GM18520 (cell line): ENCODE data around the gene SUGCT.

ENCODE experiments used
- ATAC-seq: cut with Tn5 transposase; IDR thresholded peaks from one replicate; pipeline ENCODE4 v1.9.1; 2021; ENCODE audit not compliant: unreplicated experiment

Gene SUGCT

GRCh38 chr7:40706829-40707228 lies 572.0 kb downstream of the SUGCT start:
- no peak for ATAC-seq

GRCh38 chr7:40709062-40709964 lies 574.5 kb downstream of the SUGCT start:
- peak; percentile 98 for ATAC-seq

- ATAC-seq, result no peak
Observed at GRCh38 chr7:40711706-40712105, 576.9 kb downstream of the SUGCT start.

- ATAC-seq, result no peak
Observed at GRCh38 chr7:40714363-40715052, 579.7 kb downstream of the SUGCT start.

GRCh38 chr7:40715053-40715430 lies 580.2 kb downstream of the SUGCT start:
- no peak for ATAC-seq

- ATAC-seq, result no peak
Observed at GRCh38 chr7:40716052-40716451, 581.2 kb downstream of the SUGCT start.

GRCh38 chr7:40717242-40717641 lies 582.4 kb downstream of the SUGCT start:
- ATAC-seq, result peak; percentile 61

GRCh38 chr7:40720416-40720815 lies 585.6 kb downstream of the SUGCT start:
- ATAC-seq, result no peak

GRCh38 chr7:40721342-40721949 lies 586.6 kb downstream of the SUGCT start:
- ATAC-seq, result no peak

GRCh38 chr7:40722242-40722641 lies 587.4 kb downstream of the SUGCT start:
- ATAC-seq, result no peak

GRCh38 chr7:40723829-40724228 lies 589.0 kb downstream of the SUGCT start:
- no peak for ATAC-seq

- no peak for ATAC-seq
Observed at GRCh38 chr7:40726559-40726958, 591.8 kb downstream of the SUGCT start.

GRCh38 chr7:40733114-40733513 lies 598.3 kb downstream of the SUGCT start:
- ATAC-seq, result no peak

- no peak for ATAC-seq
Observed at GRCh38 chr7:40733578-40733977, 598.8 kb downstream of the SUGCT start.

GRCh38 chr7:40739257-40739656 lies 604.5 kb downstream of the SUGCT start:
- no peak for ATAC-seq

GRCh38 chr7:40742270-40742669 lies 607.5 kb downstream of the SUGCT start:
- no peak for ATAC-seq

GRCh38 chr7:40746841-40747556 lies 612.2 kb downstream of the SUGCT start:
- no peak for ATAC-seq

GRCh38 chr7:40747856-40748255 lies 613.1 kb downstream of the SUGCT start:
- no peak for ATAC-seq

GRCh38 chr7:40749877-40750276 lies 615.1 kb downstream of the SUGCT start:
- no peak for ATAC-seq

- ATAC-seq, result no peak
Observed at GRCh38 chr7:40753455-40753854, 618.6 kb downstream of the SUGCT start.

GRCh38 chr7:40755438-40755837 lies 620.6 kb downstream of the SUGCT start:
- ATAC-seq, result no peak
